Subcutaneous abdominal adipose tissue (tissue), 5 donors: ENCODE measurements around the gene LRRD1.
"Not testable (repeated sequence)": the region's sequence is repeated elsewhere in the genome, so short reads cannot be mapped to it uniquely, and the experiment has no call there.

Experiments used
- H3K27ac ChIP-seq: one replicate; pipeline ENCODE4 v1.7.0; 2013; ENCODE audit warnings: low read depth, mild to moderate bottlenecking, inconsistent platforms, low read length, moderate library complexity
- H3K27me3 ChIP-seq, 5 donors: one replicate each; pipeline ENCODE4 v1.7.0; 2013; ENCODE audit warnings: low read length in 5 of 5, inconsistent platforms in 1 of 5; ENCODE audit not compliant: control insufficient read depth in 5 of 5, insufficient read depth in 4 of 5
- H3K36me3 ChIP-seq, 5 donors: one replicate each; pipeline ENCODE4 v1.7.0; 2013; ENCODE audit warnings: low read length in 5 of 5; ENCODE audit not compliant: control insufficient read depth in 5 of 5, insufficient read depth in 5 of 5
- H3K4me1 ChIP-seq, 5 donors: one replicate each; pipeline ENCODE4 v1.7.0; 2013; ENCODE audit warnings: low read length in 5 of 5, mild to moderate bottlenecking in 3 of 5, moderate library complexity in 1 of 5; ENCODE audit not compliant: control insufficient read depth in 5 of 5, insufficient read depth in 5 of 5
- H3K4me3 ChIP-seq, 5 donors: one replicate each; pipeline ENCODE4 v1.7.0; 2013; ENCODE audit warnings: low read length in 5 of 5, low read depth in 1 of 5
- H3K9ac ChIP-seq, 5 donors: one replicate each; pipeline ENCODE4 v1.7.0; 2013; ENCODE audit warnings: low read length in 5 of 5, mild to moderate bottlenecking in 4 of 5, moderate library complexity in 3 of 5
- H3K9me3 ChIP-seq, 5 donors: one replicate each; pipeline ENCODE4 v1.7.0; 2013; ENCODE audit warnings: low read length in 5 of 5; ENCODE audit not compliant: control insufficient read depth in 5 of 5
- donor health status: healthy.
- donor health status: healthy.
- donor health status: healthy.
- donor health status: healthy.
- donor health status: healthy.

LRRD1 gene

GRCh38 chr7:92142791-92143190 lies 36.2 kb downstream of the LRRD1 start:
- H3K36me3 ChIP-seq, H3K27me3 ChIP-seq, H3K4me1 ChIP-seq, H3K9ac ChIP-seq, H3K9me3 ChIP-seq, H3K27ac ChIP-seq, H3K4me3 ChIP-seq: not testable (repeated sequence)

GRCh38 chr7:92141161-92141560 lies 37.8 kb downstream of the LRRD1 start:
- Histone ChIP-seq H3K4me1 (no peaks in the 10 kb centered on the region), H3K27ac (no peak overlapping the region), H3K27me3 (no peaks in the 10 kb centered on the region), H3K9me3 (no peaks in the 10 kb centered on the region), H3K36me3 (no peaks in the 10 kb centered on the region), H3K9ac (no peak overlapping the region), H3K4me3 (no peak overlapping the region)

- Histone ChIP-seq H3K27ac (no peak overlapping the region), H3K36me3 (no peaks in the 10 kb centered on the region), H3K27me3 (no peaks in the 10 kb centered on the region), H3K9me3 (no peaks in the 10 kb centered on the region), H3K9ac (no peak overlapping the region), H3K4me3 (no peak overlapping the region), H3K4me1 (peaks cover 0 to 22% (median 14%) of the 10 kb centered on the region in 5 donors)
Observed at GRCh38 chr7:92137557-92137956, 41.4 kb downstream of the LRRD1 start.

GRCh38 chr7:92135052-92135889 lies 43.7 kb downstream of the LRRD1 start:
- Histone ChIP-seq H3K27me3 (no peaks in the 10 kb centered on the region), H3K27ac (peak overlapping the region; percentile 95), H3K4me1 (peaks cover 0 to 28% (median 16%) of the 10 kb centered on the region in 5 donors), H3K4me3 (peak overlapping the region; percentile 89 to 91 (median 91)), H3K9me3 (no peaks in the 10 kb centered on the region), H3K9ac (peak overlapping the region; percentile 81 to 89 (median 86)), H3K36me3 (peaks cover 0 to 3% (median 0%) of the 10 kb centered on the region in 5 donors)

GRCh38 chr7:92134271-92135051 lies 44.5 kb downstream of the LRRD1 start, which contains the start of gene CYP51A1:
TSS of gene CYP51A1 (minus strand) at chr7:92134477. CDS start at chr7:92134364, 113 bp downstream.
- Histone ChIP-seq H3K36me3 (peaks cover 0 to 4% (median 2%) of the 10 kb centered on the region in 5 donors), H3K27me3 (no peaks in the 10 kb centered on the region), H3K27ac (peak within 1 kb of the TSS; percentile 95), H3K4me3 (peak within 1 kb of the TSS; percentile 89 to 91 (median 91)), H3K9me3 (no peaks in the 10 kb centered on the region), H3K9ac (peak within 1 kb of the TSS; percentile 81 to 89 (median 86)), H3K4me1 (peaks cover 0 to 28% (median 16%) of the 10 kb centered on the region in 5 donors)

DNA sequence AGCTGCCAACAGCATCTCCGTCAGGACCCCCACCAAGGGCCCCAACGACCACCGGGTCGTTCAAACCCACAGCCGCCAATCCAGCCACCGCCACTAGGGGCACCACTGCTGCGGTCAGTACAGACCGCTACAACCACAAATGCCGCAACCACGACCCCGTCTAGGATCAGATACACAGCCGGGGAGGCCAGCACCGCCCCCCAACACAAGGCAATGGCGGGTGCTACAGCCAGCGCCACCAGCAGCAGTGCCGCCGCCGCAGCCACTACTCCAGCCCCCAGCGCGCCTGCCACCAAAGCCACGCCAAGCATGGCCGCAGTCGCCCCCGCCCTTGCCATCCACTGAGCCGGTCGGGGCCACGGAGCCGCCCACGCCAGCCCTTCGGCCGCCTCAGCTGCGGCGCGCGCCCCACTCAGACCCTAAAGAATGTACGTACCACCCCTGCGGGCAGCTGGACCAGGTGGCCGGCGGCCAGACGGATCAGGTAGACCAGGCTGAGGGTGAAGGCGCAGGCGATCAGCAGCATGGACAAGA lies 45.1 kb downstream of the LRRD1 start:
- peak overlapping the region in 4 of 5 donors; percentile 81 to 88 (median 84) for H3K9ac ChIP-seq
- H3K9me3 ChIP-seq: no peaks in the 10 kb centered on the region
- peak overlapping the region; percentile 80 to 91 (median 91) for H3K4me3 ChIP-seq
- peaks cover under 1 to 4% (median 2%) of the 10 kb centered on the region in 5 donors for H3K36me3 ChIP-seq
- H3K4me1 ChIP-seq: peaks cover 0 to 28% (median 16%) of the 10 kb centered on the region in 5 donors
- H3K27ac ChIP-seq: peak overlapping the region; percentile 95
- no peaks in the 10 kb centered on the region for H3K27me3 ChIP-seq

GRCh38 chr7:92133133-92133736 lies 45.7 kb downstream of the LRRD1 start:
- Histone ChIP-seq H3K9me3 (no peaks in the 10 kb centered on the region), H3K27me3 (no peaks in the 10 kb centered on the region), H3K27ac (peak overlapping the region; percentile 95), H3K4me1 (peaks cover 0 to 28% (median 16%) of the 10 kb centered on the region in 5 donors), H3K4me3 (peak overlapping the region; percentile 80 to 91 (median 91)), H3K36me3 (peaks cover 3 to 8% (median 7%) of the 10 kb centered on the region in 5 donors), H3K9ac (peak overlapping the region in 4 of 5 donors; percentile 81 to 88 (median 84))

DNA sequence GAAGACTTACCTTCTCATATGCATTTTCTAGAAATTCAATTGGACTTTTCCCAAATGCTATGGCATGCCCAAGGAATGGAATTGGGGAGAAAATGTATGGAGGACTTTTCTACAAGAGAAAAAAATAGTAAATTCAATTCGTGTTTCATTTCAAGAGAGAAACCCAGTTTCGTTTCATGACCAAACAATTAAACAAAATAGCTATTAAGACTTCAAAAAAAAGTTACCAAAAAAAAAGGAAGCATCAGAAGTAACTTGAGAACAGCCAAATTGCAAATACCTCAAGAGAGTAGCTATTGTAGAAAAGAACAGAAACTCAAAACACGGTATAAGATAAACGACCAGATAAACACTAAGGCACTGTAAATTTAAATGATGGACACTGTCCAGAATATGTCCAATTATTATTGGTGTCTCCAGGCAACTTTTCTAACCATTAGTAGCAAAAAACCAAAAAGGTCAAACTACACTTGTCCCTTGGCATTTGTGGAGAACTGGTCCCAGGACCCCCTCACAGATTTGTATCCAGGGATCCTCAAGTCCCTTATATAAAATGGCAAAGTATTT lies 47.1 kb downstream of the LRRD1 start:
- Histone ChIP-seq H3K9me3 (no peaks in the 10 kb centered on the region), H3K9ac (no peak overlapping the region), H3K4me1 (peaks cover 0 to 28% (median 16%) of the 10 kb centered on the region in 5 donors), H3K27me3 (no peaks in the 10 kb centered on the region), H3K27ac (no peak overlapping the region), H3K4me3 (no peak overlapping the region), H3K36me3 (peaks cover 10 to 18% (median 16%) of the 10 kb centered on the region in 5 donors)

GRCh38 chr7:92131093-92131492 lies 47.8 kb downstream of the LRRD1 start:
- no peaks in the 10 kb centered on the region for H3K9me3 ChIP-seq
- peaks cover 12 to 25% (median 19%) of the 10 kb centered on the region in 5 donors for H3K36me3 ChIP-seq
- peaks cover 0 to 28% (median 16%) of the 10 kb centered on the region in 5 donors for H3K4me1 ChIP-seq
- no peak overlapping the region for H3K4me3 ChIP-seq
- no peaks in the 10 kb centered on the region for H3K27me3 ChIP-seq
- H3K9ac ChIP-seq: no peak overlapping the region
- no peak overlapping the region for H3K27ac ChIP-seq
